BJ (cell line): ENCODE data around the gene MTA1. TPM values are rescaled to one million over a fixed set of nuclear protein-coding genes. Genes with fewer than 3 reads are reported as not detected.

Experiments
- CTCF ChIA-PET: fragments of 350-600 bp; formaldehyde crosslinking; extraction: SDS; loops from one replicate; lab custom pipeline; 2021; ENCODE audit warnings: antibody characterized with exemption, inconsistent platforms; lab: Yijun Ruan, JAX
- POLR2A ChIA-PET: fragments of 300-600 bp; sonication (Branson Sonifier 250); formaldehyde crosslinking; extraction: SDS; loops from one replicate; lab custom pipeline; 2021; ENCODE audit warnings: antibody characterized with exemption; lab: Charles Lee
- DNase-seq: peaks from one replicate; pipeline ENCODE4 v3.0.0-alpha.2; 2011; ENCODE audit warnings: low read depth
- H3K27me3 ChIP-seq: 2 replicates; pipeline ENCODE4 v1.6.0; 2011; ENCODE audit warnings: low read length; ENCODE audit not compliant: control insufficient read depth, insufficient read depth
- H3K36me3 ChIP-seq: 2 replicates; pipeline ENCODE4 v1.5.1; 2011; ENCODE audit warnings: low read length; ENCODE audit not compliant: control insufficient read depth, insufficient read depth
- H3K4me3 ChIP-seq: 2 replicates; pipeline ENCODE4 v1.5.1; 2011; ENCODE audit warnings: low read depth, mild to moderate bottlenecking, control low read depth, low read length
- polyA plus RNA-seq: library from polyadenylated mRNA; depleted of rRNA; stranded (reverse); fragments of >200 nt; gene quantifications from 2 replicates; pipeline ENCODE4 v1.2.3, GENCODE V29; 2011
- TF ChIP-seq, protein P1 (sequence below): IDR thresholded peaks from 2 replicates; pipeline ENCODE4 v1.5.1; 2011; ENCODE audit warnings: low read depth, mild to moderate bottlenecking, control low read depth, inconsistent platforms, low read length, moderate library complexity; ENCODE audit not compliant: insufficient read depth

MTA1 gene
- polyA plus RNA-seq, 1 experiment: 48.8 TPM

DNA sequence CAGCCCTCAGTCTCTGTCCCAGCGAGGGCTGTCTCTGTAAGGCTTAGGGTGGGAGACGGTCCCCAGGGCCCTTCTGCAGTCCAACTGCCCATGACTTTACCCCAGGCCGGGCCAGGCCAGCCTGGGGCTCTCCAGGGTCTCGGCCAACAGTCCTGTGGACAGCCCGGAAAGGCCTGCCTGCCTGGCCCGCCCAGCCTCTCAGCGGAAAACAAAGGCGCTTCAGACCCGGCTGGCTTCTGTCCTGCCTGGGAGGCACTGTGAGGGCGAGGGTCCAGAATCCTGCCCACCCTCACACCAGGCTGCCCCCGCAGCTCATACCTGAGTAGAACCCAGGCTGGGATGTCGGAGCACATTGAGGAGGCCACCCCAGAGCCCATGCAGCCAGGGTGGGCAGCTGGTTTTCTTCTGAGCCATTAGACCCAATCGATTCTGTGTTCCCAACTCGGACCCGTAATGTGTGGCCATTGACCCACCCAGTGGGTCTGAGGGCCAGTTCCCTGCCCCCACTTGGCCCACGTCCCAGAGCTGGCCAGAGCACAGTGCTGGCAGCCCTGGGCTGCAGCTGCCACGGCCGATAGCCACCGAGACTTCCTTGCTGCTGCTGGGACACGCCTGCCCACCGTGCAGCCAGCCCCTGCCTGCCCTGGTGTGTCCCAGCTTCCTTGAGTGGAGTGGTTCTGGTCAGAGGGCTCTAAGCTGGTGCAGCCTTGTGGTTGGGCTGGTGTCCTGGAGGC is 56.6 kb downstream of the MTA1 start:
- no peaks in the 10 kb centered on the region for H3K27me3 ChIP-seq
- no peaks in the 10 kb centered on the region; the same call in 1 of the 2 replicates for H3K36me3 ChIP-seq
- no peak for DNase-seq
- CTCF ChIA-PET: interaction anchor here (0.9 to 1.3 kb wide), 2 partner anchors 9 to 14 kb away, joined by 3 to 11 read pairs; partner anchors contain the start of gene TEDC1
- POLR2A ChIA-PET: no interaction called here
- H3K4me3 ChIP-seq: no peak overlapping the region
- TF ChIP-seq, protein P1, sequence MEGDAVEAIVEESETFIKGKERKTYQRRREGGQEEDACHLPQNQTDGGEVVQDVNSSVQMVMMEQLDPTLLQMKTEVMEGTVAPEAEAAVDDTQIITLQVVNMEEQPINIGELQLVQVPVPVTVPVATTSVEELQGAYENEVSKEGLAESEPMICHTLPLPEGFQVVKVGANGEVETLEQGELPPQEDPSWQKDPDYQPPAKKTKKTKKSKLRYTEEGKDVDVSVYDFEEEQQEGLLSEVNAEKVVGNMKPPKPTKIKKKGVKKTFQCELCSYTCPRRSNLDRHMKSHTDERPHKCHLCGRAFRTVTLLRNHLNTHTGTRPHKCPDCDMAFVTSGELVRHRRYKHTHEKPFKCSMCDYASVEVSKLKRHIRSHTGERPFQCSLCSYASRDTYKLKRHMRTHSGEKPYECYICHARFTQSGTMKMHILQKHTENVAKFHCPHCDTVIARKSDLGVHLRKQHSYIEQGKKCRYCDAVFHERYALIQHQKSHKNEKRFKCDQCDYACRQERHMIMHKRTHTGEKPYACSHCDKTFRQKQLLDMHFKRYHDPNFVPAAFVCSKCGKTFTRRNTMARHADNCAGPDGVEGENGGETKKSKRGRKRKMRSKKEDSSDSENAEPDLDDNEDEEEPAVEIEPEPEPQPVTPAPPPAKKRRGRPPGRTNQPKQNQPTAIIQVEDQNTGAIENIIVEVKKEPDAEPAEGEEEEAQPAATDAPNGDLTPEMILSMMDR: no peak

DNA sequence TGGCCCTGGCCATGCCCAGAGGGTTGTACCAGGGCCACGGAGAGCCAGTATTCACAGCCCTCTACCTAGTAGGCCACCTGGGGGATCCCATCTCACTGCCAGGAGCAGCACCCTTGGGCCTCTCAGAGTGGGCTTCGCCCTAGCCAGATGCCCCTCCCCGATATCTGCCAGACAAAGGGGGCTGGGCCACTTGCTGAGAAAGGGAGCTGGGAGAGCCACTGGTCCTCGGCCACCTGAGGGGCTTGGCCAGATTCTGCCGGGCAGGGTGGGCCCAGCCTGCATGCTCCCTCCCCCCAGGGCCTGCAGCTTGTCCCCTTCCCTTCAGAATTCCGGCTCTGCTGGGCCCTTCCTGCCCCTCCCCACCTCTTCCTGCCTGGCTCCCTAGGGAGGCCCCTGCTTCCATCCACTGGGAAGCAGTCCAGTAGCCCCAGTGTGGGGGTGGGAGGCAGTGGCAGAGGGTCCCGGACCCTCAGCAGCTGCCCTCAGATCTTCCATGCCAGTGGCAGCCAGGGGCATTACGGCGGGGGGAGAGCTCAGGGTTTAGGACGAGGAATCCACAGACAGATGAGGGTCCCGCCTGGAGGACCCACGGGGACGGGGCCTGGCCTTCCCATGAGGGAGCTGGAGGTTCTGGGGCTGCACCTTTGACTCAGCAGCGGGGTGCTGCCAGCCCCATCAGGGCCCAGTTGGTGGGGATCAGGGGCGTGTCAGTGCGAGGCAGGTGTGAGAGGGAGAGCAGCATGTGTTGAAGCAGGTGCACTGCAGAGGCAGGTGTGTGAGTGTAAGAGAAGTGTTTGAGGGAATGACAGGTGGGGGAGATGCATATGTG is 57.4 kb downstream of the MTA1 start:
- ChIA-PET CTCF (interaction anchor here (0.9 to 1.3 kb wide), 2 partner anchors 9 to 13 kb away, joined by 3 to 11 read pairs; partner anchors contain the start of gene TEDC1), POLR2A (no interaction called here)
- H3K4me3 ChIP-seq: no peak overlapping the region
- TF ChIP-seq, protein P1: no peak
- H3K27me3 ChIP-seq: no peaks in the 10 kb centered on the region
- H3K36me3 ChIP-seq: no peaks in the 10 kb centered on the region; the same call in 1 of the 2 replicates
- DNase-seq: no peak

- Histone ChIP-seq H3K36me3 (no peaks in the 10 kb centered on the region), H3K4me3 (no peak overlapping the region), H3K27me3 (no peaks in the 10 kb centered on the region)
- ChIA-PET CTCF (no interaction called here), POLR2A (no interaction called here)
- no peak for DNase-seq
- TF ChIP-seq, protein P1: no peak
These were observed 58.2 kb downstream of the MTA1 start for GRCh38 chr14:105477660-105478397.

DNA sequence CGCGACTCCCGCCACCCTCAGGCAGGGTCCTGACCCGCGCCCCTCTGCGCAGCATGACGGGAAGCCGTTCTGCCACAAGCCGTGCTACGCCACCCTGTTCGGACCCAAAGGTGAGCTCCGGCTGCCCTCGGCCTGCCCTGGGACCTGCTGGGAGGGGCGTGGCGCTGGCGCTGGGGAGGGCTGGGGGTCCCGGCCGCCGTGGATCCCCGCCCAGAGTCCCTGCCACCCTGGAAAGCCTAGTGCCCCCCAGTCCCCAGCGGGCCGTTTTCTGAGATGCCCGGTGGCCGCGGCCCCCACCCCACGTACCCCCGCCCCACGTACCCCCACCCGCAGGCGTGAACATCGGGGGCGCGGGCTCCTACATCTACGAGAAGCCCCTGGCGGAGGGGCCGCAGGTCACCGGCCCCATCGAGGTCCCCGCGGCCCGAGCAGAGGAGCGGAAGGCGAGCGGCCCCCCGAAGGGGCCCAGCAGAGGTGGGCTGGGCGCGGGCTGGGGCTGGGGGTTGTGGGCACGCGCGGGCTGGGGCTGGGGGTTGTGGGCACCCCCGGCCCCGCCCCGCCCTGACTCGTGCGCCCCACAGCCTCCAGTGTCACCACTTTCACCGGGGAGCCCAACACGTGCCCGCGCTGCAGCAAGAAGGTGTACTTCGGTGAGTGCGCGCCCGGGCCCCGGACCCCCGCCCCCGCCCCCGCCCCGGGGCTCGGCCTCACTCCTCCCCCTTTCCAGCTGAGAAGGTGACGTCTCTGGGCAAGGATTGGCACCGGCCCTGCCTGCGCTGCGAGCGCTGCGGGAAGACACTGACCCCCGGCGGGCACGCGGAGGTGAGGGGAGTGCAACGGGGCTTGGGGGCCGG is 59.0 kb downstream of the MTA1 start:
- Histone ChIP-seq H3K27me3 (no peaks in the 10 kb centered on the region), H3K4me3 (no peak overlapping the region), H3K36me3 (no peaks in the 10 kb centered on the region)
- no peak for DNase-seq
- TF ChIP-seq, protein P1: no peak
- CTCF ChIA-PET: no interaction called here
- POLR2A ChIA-PET: no interaction called here
